ENCODE results near the gene TXLNG.

Gene TXLNG

DNA sequence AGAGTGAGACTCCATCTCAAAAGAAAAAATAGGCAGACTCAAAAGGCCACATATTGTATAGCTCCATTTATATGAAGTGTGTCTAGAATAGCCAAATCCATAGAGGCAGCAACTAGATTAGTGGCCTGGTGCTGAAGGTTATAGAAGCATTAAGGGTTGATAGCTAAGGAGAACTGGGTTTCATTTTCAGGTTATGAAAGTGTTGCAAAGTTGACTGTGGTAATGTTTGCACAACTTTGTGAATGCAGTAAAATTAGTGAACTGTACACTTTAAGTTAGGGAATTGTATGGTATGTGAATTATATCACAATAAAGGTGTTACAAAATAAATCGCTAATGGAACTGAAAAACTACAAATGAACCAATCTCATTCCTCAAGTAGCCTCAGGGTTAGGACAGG is 28.3 kb downstream of the TXLNG start:
- no peak for TF ChIP-seq CTCF (IDR thresholded peaks at IDR 0.05)
- Histone ChIP-seq H3K4me1 (no peaks in the 10 kb centered on the region), H3K9me3 (ENCODE audit: control insufficient read depth, low read length) (no peaks in the 10 kb centered on the region), H2AFZ (no peak overlapping the region), H3K27me3 (ENCODE audit: control insufficient read depth, insufficient read depth, low read length) (no peaks in the 10 kb centered on the region), H3K4me2 (ENCODE audit: low read length) (no peak overlapping the region), H3K36me3 (ENCODE audit: control insufficient read depth, insufficient read depth, low read length) (no peaks in the 10 kb centered on the region), H3K4me3 (ENCODE audit: low read depth, low read length) (no peak overlapping the region), H3K27ac (no peak overlapping the region), H3K79me2 (peaks cover 8% of the 10 kb centered on the region), H3K9ac (no peak overlapping the region)

GRCh38 chrX:16819634-16820033 is 33.4 kb downstream of the TXLNG start:
- H3K27me3 ChIP-seq (ENCODE audit: control insufficient read depth, insufficient read depth, low read length), result no peaks in the 10 kb centered on the region
- no peak overlapping the region for H2AFZ ChIP-seq
- H3K4me2 ChIP-seq (ENCODE audit: low read length), result no peak overlapping the region
- no peaks in the 10 kb centered on the region for H3K79me2 ChIP-seq
- no peaks in the 10 kb centered on the region for H3K9me3 ChIP-seq (ENCODE audit: control insufficient read depth, low read length)
- H3K36me3 ChIP-seq (ENCODE audit: control insufficient read depth, insufficient read depth, low read length), result no peaks in the 10 kb centered on the region
- H3K27ac ChIP-seq, result no peak overlapping the region
- no peaks in the 10 kb centered on the region for H3K4me1 ChIP-seq
- H3K4me3 ChIP-seq (ENCODE audit: low read depth, low read length), result no peak overlapping the region
- no peak for TF ChIP-seq CTCF (IDR thresholded peaks at IDR 0.05)
- H3K9ac ChIP-seq, result no peak overlapping the region

DNA sequence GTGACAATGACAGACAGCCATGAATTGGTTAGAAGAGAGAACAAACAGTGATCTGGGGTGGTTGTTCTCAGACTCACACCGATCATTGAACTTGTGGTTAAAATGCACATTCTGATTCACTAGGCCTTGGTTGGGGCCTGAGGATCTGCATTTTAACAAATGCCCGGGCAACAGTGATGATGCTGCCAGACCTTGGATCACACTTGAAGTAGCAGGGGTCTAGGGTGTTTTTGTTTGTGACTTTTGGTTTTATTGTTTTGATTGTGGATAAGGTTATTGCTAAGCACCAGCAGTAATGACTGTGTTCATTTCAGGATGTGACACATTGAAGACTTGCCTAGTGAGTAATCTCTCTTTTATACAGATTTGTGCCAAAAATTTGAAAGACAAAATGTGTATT is 36.5 kb downstream of the TXLNG start:
- no peak overlapping the region for H3K27ac ChIP-seq
- H3K9me3 ChIP-seq (ENCODE audit: control insufficient read depth, low read length), result no peaks in the 10 kb centered on the region
- TF ChIP-seq CTCF (IDR thresholded peaks at IDR 0.05), result no peak
- no peaks in the 10 kb centered on the region for H3K36me3 ChIP-seq (ENCODE audit: control insufficient read depth, insufficient read depth, low read length)
- no peaks in the 10 kb centered on the region for H3K4me1 ChIP-seq
- H3K4me2 ChIP-seq (ENCODE audit: low read length), result no peak overlapping the region
- no peaks in the 10 kb centered on the region for H3K27me3 ChIP-seq (ENCODE audit: control insufficient read depth, insufficient read depth, low read length)
- H3K9ac ChIP-seq, result no peak overlapping the region
- H3K4me3 ChIP-seq (ENCODE audit: low read depth, low read length), result no peak overlapping the region
- no peak overlapping the region for H2AFZ ChIP-seq
- no peaks in the 10 kb centered on the region for H3K79me2 ChIP-seq

DNA sequence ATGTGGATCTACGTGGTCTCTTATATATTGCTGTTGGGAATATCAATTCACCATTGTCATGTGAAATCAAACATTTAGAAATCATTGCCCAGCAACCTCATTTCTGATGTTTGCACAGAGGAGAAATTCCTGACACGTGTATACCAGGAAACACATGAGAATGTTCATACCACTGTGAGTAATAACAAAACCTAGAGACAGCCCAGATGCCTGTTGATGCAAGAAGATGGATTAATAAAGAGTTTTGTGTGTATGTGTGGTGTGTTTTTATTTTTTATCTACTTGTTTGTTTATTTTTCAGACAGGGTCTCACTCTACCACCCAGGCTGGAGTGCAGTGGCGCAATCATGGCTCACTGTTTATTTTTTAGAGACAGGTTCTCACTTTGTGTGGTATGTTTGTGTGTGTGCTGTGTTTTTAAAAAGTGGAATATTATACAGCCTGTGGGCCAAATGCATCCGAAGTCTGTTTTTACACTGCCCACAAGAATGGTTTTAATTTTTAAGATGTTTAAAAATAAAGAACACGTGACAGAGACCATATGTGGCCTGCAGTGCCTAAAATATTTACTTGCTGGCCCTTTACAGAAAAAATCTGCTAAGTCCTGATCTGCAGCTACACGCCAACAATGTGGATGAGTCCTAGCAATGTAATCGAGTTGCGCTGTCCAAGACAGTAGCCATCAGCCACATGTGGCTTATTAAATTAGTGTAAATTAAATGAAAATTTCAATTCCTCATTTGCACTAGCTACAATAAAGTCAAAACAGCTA is 39.2 kb downstream of the TXLNG start:
- Histone ChIP-seq H3K79me2 (no peaks in the 10 kb centered on the region), H3K27ac (no peak overlapping the region), H3K9ac (no peak overlapping the region), H2AFZ (no peak overlapping the region), H3K4me1 (no peaks in the 10 kb centered on the region), H3K4me2 (ENCODE audit: low read length) (no peak overlapping the region), H3K9me3 (ENCODE audit: control insufficient read depth, low read length) (no peaks in the 10 kb centered on the region), H3K36me3 (ENCODE audit: control insufficient read depth, insufficient read depth, low read length) (no peaks in the 10 kb centered on the region), H3K4me3 (ENCODE audit: low read depth, low read length) (no peak overlapping the region), H3K27me3 (ENCODE audit: control insufficient read depth, insufficient read depth, low read length) (no peaks in the 10 kb centered on the region)
- no peak for TF ChIP-seq CTCF (IDR thresholded peaks at IDR 0.05)

DNA sequence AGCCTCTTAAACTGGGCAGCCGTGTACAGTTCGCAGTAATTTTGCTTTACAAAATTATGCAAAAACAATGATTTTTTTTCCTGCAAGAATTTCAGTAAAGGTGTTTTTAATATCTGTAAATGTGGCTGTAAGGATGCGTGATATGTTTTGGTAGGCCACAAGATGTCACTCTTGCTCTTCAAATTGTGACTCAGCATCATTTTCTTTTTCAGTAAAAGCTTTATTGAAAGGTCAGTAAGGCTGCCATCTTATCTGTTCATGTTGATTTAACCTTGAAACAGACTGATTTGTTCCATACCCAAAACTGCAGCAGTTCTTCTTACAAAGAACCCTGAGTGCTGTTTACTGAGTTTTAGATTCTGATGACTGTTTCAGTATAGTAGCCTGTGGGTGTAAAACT is 39.9 kb downstream of the TXLNG start:
- H3K27ac ChIP-seq, result peak overlapping the region; percentile 36
- no peak overlapping the region for H3K4me3 ChIP-seq (ENCODE audit: low read depth, low read length)
- no peak overlapping the region for H2AFZ ChIP-seq
- H3K4me1 ChIP-seq, result no peaks in the 10 kb centered on the region
- no peaks in the 10 kb centered on the region for H3K36me3 ChIP-seq (ENCODE audit: control insufficient read depth, insufficient read depth, low read length)
- no peak overlapping the region for H3K9ac ChIP-seq
- no peaks in the 10 kb centered on the region for H3K79me2 ChIP-seq
- no peak overlapping the region for H3K4me2 ChIP-seq (ENCODE audit: low read length)
- H3K9me3 ChIP-seq (ENCODE audit: control insufficient read depth, low read length), result no peaks in the 10 kb centered on the region
- TF ChIP-seq CTCF (IDR thresholded peaks at IDR 0.05), result peak; percentile 33
- no peaks in the 10 kb centered on the region for H3K27me3 ChIP-seq (ENCODE audit: control insufficient read depth, insufficient read depth, low read length)

All from parathyroid adenoma (tissue), 2 donors.